Measurements from ENCODE around the gene DCAF6.

Gene DCAF6

DNA sequence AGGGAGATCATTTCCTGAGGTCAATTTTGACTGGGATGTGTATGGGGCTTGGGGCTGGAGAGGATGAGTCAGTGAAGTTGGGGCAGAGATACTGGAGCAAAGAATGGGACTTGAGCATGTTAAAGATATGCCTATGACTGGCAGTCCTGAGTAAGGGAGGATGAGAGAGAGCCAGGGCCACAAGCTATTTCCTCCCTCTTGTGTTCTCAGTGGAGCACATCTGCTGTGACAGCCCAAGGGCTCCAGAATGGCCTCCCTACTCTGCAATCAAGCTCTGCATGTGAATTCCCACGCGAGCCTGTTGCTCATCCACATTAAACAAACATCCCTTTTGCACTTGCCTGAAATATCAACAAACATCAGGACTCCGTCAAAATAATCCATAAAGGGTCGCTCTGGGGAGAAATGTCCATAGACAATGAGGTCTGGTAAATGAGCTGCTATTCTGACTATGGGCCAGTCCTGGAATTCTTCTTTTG, 31.8 kb upstream of the DCAF6 start:
- TF ChIP-seq, protein P1, sequence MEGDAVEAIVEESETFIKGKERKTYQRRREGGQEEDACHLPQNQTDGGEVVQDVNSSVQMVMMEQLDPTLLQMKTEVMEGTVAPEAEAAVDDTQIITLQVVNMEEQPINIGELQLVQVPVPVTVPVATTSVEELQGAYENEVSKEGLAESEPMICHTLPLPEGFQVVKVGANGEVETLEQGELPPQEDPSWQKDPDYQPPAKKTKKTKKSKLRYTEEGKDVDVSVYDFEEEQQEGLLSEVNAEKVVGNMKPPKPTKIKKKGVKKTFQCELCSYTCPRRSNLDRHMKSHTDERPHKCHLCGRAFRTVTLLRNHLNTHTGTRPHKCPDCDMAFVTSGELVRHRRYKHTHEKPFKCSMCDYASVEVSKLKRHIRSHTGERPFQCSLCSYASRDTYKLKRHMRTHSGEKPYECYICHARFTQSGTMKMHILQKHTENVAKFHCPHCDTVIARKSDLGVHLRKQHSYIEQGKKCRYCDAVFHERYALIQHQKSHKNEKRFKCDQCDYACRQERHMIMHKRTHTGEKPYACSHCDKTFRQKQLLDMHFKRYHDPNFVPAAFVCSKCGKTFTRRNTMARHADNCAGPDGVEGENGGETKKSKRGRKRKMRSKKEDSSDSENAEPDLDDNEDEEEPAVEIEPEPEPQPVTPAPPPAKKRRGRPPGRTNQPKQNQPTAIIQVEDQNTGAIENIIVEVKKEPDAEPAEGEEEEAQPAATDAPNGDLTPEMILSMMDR (IDR thresholded peaks at IDR 0.05; ENCODE audit: low read depth, low read length): no peak
- no peak overlapping the region for H3K4me3 ChIP-seq (ENCODE audit: low read depth, low read length)

DNA sequence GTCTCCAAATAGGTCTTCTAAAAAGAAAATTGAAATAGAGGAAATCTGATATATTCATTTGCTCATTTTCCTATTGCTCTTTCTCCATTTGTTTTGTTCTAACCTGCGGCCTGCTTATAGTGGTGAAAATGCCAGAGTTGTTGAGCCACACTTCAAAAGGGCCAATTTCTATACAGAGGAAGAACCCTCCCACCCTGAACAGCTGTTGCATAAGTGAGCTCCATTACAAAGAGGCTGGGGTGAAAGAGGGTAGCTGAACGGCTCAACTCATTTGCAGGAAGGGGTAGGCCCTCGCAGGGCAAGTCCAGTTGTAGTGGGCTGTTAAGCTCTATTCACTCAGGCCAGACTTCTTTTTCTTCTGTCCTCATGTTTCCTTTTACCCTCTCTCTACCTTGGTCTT, 31.3 kb upstream of the DCAF6 start:
- H3K4me3 ChIP-seq (ENCODE audit: low read depth, low read length): no peak overlapping the region
- TF ChIP-seq, protein P1 (IDR thresholded peaks at IDR 0.05; ENCODE audit: low read depth, low read length): no peak

DNA sequence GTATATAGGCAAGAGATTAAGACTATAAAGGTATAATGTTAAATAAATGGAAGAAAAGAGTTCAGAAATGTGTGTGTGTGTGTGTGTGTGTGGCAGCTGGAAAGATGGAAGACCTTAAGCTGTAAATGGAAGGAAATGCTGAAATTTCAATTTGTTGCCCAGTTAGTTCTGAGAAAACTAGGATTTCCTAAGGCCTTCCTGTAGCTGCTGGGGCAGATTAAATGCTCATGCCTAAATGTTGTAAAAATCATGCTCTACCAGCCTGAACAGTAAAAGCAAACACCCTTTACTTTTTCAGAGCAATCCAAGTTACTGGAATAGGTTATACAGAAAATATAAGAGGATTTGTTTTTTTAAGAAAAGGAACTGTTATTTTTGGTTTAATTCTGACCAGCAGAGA, 30.8 kb upstream of the DCAF6 start:
- no peak overlapping the region for H3K4me3 ChIP-seq (ENCODE audit: low read depth, low read length)
- TF ChIP-seq, protein P1 (IDR thresholded peaks at IDR 0.05; ENCODE audit: low read depth, low read length): no peak

DNA sequence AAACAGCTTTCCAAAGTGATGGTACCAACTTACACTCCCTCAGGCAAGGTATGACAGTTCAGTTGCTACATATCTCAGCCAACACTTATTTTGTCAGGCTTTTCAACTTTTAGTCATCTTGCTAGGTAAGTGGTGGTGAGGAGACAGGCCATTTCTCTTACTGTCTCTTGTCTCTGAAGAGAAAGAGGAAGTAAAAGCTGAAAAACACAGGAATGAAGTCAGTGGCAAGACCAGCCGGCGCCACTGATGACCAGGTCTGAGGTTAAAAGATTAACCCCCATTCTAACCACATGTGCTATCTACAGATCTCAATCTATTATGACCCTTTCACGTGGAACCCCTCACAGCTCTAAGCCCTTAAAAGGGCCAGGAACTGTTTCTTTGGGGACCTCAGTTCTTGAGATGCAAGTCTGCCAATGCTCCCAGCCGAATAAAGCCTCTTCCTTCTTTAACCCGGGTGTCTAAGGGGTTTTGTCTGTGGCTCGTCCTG, 26.7 kb upstream of the DCAF6 start:
- no peak overlapping the region for H3K4me3 ChIP-seq (ENCODE audit: low read depth, low read length)
- TF ChIP-seq, protein P1 (IDR thresholded peaks at IDR 0.05; ENCODE audit: low read depth, low read length): no peak

DNA sequence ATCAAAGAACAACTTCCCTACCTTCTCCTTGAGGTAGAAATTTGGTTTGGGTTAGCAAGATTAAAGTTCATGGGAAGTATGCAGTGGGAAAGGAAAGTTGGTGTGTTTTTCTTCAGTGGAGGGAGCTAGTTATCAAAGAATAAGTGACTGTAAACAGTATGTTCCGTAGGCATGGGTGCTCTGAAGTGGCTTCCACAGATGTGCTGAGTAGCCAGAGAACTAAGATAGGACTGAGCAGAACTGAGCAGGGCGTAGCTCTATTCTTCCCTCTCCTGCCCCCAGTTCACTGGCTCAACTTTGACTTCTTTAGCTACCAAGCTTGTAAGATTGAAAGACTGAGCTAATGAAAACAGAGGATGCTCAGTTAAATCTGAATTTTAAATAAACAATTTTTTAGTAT, 26.0 kb upstream of the DCAF6 start:
- H3K4me3 ChIP-seq (ENCODE audit: low read depth, low read length): no peak overlapping the region
- TF ChIP-seq, protein P1 (IDR thresholded peaks at IDR 0.05; ENCODE audit: low read depth, low read length): no peak

DNA sequence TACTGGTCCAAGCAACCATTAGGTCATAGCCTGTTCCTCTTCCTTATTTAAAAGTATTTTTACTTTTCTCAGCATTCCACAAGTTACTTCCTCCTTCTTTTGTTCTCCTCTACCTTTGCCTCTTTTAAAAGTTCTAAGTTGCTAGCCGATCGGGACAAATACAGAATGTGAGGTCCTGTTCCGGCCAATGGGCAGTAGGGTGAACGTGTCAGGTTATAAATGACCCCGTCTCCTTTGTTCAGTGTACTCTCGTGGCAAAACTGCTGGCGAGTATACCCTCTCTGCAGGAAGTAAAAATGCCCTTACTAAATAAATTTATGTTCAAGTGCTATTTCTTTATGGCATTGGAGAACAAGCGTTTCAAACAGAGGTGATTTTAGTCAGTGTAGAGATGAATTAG, 25.1 kb upstream of the DCAF6 start:
- TF ChIP-seq, protein P1 (IDR thresholded peaks at IDR 0.05; ENCODE audit: low read depth, low read length): no peak
- no peak overlapping the region for H3K4me3 ChIP-seq (ENCODE audit: low read depth, low read length)

DNA sequence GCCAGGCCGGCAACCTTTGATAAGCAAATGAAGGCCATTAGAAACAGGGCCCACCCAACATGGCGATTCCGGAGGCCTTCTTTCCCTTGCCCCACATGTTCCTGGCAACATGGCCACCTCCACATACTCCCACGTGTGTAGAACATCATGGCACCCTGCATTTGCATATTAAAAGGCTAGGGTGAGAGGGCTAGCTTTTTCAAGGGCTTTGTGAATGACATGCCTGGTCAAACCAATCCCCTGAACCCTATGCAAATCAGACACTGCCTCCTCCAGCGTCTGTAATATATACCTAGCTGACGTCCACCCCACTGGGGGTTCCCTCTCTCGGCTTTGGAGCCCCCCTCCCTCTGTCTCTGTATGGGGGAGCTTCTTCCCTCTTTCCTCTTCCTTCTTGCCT, 24.2 kb upstream of the DCAF6 start:
- no peak overlapping the region for H3K4me3 ChIP-seq (ENCODE audit: low read depth, low read length)
- TF ChIP-seq, protein P1 (IDR thresholded peaks at IDR 0.05; ENCODE audit: low read depth, low read length): no peak

Measured in WI38 (cell line).